GM21529 (cell line): ENCODE results near the gene DNAH14.
"Not testable (repeated sequence)": the region's sequence is repeated elsewhere in the genome, so short reads cannot be mapped to it uniquely, and the experiment has no call there.

Source experiments
- ATAC-seq: cut with Tn5 transposase; IDR thresholded peaks from one replicate; pipeline ENCODE4 v1.9.1; 2021; ENCODE audit not compliant: unreplicated experiment

The DNAH14 gene

DNA sequence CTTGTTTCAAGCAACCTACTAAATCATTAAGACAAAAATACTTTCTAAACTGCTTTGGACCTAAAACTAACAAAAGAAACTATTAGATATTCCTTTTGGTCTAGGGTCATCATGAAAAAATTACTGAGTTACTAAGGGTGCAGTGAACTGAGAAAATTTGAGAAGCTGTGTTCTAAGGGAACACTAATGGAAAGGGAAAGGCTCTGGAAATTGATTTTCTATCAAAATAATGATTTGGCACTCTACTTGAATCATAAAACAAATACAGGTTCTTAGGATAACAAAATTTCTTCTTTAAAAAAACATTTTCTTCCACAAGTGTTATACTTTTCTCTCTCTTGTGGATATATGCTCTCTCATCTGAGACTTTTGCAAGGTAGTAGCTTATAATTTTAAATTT lies 213.5 kb downstream of the DNAH14 start:
- ATAC-seq: no peak

DNA sequence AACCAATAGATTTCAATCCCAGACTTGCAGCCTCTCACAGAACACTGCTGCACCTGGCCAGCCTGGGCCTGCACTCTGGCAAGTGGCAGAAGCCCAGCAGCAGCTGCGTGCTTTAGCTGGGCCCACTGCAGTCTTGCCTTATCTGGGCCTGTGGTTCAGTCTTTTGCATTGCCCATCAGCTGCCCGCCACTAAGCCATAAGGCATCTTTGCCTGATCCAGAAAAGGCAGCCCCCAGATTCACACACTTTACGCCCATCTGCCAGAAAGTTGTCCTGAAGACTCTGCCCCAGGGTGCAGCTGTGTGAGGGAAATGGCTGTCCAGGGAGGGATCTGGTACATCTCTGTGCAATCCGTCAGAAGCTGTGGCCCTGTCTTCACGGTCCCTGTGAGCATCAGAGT lies 217.0 kb downstream of the DNAH14 start:
- no peak for ATAC-seq

DNA sequence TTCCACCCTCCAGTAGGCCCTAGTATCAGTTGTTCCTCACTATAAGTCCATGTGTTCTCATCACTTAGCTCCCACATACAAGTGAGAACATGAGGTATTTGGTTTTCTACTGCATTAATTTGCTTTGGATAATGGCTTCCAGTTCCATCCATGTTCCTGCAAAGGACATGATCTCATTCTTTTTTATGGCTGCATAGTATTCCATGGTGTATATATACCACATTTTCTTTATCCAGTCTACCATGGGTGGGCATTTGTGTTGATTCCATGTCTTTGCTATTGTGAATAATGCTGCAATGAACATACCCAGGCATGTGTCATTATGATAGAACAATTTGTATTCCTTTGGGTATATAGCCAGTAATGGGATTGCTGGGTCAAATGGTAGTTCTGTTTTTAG lies 218.3 kb downstream of the DNAH14 start:
- ATAC-seq: not testable (repeated sequence)

DNA sequence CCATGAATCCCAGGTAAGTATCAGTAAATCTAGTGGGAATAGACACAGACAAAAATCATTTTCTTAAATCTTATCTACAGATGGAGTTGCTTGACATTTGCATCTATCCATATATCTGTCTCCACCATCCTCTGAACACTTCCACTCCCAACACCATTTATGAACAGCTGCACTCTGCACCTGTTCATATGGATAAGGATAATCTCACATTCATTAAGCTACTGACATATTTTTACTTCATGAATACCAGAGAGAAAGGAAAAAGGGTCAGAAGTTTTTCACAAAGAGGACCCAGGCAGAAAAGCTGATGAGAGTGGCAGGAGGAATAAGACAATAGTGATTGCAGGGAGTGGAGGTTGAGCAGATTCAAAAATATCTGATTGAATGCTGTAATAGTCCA lies 222.6 kb downstream of the DNAH14 start:
- ATAC-seq: no peak

DNA sequence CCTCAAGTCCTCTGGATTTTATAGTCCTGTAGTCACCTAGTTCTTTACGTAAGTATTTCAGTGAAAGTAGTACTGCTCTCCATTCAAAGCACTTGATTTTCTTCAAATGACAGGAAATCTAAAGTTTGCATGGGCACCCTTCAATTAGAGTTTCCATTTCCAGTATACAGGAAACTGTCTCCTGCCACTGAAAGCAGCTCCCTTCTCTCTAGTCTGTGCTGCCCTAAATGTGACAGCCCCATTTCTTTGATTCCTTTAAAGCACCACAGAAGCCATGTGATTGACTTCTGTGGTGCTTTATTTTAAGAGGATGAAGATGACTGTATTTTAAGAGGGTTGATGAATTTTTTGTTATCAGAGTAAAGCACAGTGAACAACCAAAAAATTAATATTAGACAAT lies 226.1 kb downstream of the DNAH14 start:
- ATAC-seq: no peak

DNA sequence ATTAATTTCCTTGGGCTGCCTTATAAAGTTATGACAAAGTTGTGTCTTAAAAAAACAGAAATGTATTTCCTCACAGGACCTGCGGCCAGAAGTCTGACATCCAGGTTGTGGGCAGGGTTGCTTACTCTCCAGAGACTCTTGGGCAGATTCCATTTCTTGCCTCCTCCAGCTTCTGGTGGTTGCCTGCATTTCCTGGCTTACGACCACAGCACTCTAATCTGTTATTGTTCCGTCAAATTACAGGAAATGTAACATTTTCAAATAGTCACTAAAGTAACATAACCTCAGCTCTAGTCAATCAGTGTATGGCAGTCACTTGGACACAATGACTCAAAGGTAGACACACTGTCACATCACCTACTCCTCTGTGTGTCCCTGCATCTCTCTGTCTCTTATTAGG lies 226.8 kb downstream of the DNAH14 start:
- no peak for ATAC-seq

DNA sequence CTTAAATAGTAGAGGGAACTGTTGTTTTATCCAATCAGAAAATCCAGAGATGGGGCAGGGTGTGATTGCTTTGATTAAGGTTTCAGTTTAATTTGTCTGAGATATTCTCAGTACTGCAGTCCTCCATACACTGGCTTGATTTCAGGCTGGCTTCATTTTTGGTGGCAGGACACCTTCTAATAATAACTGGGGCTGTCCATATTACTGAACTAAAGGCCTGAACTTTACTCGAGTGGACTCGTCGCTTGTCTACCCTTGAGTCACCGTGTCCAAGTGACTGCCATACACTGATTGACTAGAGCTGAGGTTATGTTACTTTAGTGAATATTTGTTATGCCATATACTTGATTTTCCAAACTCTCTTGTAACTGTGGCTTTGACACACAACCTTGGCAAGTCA lies 228.8 kb downstream of the DNAH14 start:
- ATAC-seq: no peak

DNA sequence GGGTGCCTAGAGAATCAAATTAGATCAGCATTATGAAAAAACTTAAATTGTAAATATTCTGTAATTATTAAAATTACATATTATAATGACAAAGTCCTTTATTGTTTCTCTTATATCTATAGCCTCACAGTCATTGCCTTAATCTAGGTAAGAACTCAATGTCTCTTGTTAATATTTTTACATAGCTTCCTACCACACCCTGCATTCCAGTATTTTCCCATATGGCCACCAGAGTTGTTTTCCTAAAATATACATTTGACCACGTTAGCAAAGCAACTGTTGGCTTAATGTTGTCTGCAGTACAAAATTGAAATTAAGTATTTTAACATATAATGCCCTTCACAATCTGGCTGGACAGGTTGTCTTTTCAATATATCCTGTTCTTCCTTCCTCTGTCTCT lies 230.3 kb downstream of the DNAH14 start:
- ATAC-seq: no peak

DNA sequence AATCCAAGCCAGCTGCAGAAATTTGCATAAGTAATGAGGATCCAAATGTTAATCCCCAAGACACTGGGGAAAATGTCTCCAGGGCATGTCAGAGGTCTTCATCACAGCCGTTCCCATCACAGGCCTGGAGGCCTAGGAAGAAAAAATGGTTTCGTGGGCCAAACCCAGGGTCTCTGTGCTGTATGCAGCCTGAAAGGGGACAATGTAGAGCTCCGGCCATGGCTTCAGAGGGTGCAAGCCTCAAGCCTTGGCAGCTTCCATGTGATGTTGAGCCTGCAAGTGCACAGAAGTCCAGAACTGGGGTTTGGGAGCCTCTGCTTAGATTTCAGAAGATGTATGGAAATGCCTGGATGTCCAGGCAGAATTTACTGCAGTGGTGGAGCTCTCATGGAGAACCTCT lies 247.9 kb downstream of the DNAH14 start:
- ATAC-seq: not testable (repeated sequence)

DNA sequence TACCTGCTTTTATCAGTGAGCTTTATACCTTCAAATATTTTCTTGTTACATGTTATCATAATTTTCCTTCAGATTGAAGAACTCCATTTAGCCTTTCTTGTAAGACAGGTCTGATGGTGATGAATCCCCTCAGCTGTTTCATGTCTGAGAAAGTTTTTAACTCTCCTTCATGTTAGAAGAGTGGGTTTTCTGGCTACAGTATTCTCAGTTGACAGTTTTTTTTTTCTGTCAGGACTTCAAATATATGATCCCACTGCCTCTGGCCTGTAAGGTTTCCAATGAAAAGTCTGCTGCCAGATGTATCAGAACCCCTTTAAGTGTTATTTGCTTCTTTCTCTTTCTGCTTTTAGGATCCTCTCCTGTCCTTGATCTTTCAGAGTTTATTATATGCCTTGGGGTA lies 250.2 kb downstream of the DNAH14 start:
- no peak for ATAC-seq

DNA sequence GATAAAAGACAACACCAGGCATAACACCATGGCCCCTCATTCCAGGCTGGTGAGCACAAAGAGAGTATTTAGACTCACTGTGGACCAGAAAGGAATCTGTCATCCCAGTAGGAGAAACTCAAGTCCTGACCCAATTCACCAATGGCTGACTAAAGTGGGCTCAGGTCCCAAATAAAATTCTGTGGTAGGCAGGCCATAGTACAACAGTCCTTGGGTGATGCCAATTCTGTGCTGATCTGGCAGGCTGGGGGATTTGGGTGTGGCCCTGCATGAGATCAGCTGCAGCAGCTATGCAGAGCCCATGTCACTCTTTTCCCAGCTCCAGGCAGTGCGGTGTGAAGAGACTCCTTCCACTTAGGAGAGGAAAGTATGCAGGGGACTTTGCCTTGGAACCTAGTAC lies 253.2 kb downstream of the DNAH14 start:
- ATAC-seq: no peak

DNA sequence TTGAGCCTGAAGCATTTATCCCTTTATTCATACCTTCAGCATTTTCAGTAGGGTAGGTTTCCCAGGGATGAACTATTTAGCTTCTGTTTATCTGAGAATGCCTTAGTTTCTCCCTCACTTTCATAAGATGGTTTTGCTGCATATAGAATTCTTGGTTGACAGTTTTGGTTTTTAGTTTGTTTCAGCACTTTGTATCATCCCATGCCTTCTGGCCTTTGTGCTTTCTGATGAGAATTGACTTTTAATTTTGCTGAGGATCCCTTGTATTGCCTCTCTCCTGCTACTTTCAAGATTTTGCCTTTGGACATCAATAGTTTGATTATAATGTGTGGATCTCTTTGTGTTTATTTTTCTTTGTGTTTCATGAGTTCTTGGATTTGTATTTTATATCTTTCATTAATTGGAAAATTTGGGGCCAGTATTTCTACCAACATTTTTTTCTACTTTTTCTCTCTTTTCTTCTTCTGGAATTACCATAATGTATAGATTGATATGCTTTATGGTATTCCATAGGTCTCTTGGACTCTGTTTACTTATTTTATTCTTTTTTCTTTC lies 261.8 kb downstream of the DNAH14 start:
- no peak for ATAC-seq

DNA sequence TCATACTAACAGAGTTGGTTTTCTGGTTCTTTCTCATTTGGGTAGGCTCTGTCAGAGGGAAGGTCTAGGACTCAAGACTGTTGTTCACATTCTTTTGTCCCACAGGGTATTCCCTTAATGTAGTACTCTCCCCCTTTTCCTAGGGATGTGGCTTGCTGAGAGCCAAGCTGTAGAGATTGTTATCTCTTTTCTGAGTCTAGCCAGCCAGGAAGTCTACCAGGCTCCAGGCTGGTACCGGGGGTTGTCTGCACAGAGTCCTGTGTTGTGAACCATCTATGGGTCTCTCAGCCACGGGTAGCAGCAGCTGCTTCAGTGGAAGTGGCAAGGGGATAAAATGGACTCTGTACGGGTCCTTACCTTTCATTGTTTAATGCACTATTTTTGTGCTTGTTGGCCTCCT lies 272.0 kb downstream of the DNAH14 start:
- ATAC-seq: no peak

DNA sequence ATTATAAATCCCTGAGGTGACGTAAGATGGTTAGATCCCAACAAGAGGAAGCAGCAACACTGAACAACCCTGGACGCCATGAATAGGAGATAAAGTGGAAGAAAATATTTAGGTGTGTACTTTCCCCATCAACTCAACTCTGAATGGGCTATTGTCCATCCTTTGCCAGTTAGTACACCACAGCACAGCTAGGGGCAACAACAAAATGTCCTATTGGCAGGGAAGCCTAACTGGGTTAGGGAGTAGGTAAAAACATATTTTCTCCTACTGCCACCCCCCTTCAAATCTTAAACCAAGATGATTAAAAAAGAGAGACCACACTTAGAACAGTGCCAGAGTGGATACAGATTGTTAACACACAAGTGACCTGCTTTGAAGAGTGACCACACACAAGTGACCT lies 278.3 kb downstream of the DNAH14 start:
- ATAC-seq: no peak

DNA sequence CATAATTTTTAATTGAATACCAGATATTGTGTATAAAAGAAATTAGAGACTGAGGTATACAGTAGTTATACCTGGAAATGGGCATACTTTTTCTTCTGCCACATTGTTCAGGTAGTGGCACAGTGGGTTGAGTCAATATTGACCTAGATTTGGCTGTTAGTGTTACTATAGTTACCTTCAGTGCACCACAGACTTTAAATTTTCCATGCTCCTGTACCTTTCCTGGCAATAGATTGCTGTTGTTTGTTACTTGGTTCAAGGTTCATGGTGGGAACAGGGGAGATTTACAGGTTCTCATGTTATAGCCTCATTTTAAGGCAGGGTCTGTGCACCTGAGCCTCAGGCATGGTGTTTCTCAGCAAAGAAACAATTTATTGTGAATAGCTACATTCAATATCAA lies 279.7 kb downstream of the DNAH14 start:
- no peak for ATAC-seq

DNA sequence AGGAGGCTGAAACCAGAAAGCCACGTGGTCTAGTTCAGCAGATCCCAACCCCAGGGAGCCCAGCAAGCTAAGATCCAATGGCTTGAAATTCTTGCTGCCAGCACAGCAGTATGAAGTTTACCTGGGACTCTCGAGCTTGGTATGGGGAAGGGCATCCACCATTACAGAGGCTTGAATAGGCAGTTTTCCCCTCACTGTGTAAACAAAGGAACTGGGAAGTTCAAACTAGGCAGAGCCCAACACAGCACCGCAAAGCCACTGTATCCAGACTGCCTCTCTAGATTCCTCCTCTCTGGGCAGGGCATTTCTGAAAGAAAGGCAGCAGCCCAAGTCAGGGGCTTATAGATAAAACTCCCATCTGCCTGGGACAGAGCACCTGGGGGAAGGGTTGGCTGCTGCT lies 280.7 kb downstream of the DNAH14 start:
- not testable (repeated sequence) for ATAC-seq

DNA sequence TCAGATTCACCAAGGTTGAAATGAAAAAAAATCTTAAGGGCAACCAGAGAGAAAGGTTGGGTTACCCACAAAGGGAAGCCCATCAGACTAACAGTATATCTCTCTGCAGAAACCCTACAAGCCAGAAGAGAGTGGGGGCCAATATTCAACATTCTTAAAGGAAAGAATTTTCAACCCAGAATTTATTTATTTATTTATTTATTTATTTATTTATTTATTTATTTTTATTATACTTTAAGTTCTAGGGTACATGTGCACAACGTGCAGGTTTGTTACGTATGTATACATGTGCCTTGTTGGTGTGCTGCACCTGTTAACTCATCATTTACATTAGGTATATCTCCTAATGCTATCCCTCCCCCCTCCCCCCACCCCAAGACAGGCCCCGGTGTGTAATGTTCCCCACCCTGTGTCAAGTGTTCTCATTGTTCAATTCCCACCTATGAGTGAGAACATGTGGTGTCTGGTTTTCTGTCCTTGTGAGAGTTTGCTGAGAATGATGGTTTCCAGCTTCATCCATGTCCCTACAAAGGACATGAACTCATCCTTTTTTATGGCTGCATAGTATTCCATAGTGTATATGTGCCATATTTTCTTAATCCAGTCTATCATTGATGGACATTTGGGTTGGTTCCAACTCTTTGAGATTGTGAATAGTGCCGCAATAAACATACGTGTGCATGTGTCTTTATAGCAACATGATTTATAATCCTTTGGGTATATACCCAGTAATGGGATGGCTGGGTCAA lies 282.4 kb downstream of the DNAH14 start:
- not testable (repeated sequence) for ATAC-seq

DNA sequence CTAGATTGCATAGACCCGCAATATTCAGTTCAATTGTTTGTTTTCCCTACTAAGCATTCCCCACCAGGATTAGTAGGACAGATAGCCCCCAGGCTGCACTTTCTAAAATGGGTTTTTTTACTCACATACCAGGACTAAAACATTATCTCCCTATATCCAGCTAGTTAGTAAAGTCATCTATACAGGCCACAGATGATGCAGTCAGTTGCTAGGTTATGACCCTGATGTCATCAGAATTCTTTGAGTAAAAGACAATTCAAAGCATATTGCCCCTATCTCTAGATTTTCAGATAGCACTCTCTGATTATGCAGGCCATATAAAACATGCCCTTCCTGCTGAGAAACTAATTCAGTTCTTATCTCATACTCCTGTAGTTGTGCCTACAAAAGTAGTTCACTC lies 294.8 kb downstream of the DNAH14 start:
- ATAC-seq: no peak

DNA sequence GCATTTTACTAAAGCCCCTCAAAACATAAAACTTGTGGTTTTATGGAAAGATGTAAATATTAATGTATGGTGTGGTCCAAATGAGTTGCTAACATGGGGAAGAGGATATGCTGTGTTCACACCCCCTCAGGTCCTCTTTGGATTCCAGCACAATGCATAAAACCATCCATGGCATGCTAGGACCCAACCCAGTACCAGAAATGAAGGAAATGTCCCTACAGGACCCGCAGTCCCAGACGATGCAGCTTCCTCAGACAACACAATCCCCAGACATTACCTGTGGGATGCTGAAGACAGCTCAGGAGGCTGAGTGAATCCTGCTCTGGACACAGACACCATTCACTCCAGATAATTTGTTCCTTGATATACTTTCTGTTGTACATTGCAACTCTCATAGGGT lies 296.2 kb downstream of the DNAH14 start:
- ATAC-seq: no peak

DNA sequence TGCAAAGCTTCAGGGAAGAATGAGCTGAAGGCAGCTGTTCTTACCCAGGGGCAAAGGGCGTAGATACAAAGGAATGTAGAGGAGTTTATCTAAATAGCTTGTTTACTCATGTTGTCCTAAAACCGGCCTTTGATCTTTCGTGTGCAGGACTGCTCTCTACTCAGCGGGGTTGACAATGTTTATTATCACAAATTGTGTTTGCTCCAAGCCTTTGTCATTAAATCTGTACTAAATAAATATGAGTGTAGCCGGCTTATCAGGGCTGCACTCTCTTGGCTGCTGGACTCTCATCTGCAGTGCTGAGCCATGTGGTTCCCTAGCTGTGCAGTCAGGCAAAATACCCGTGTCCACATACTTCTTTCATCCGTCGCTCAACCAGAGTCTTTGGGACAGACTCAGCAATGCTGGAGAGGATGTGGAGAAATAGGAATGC lies 299.4 kb downstream of the DNAH14 start:
- no peak for ATAC-seq

DNA sequence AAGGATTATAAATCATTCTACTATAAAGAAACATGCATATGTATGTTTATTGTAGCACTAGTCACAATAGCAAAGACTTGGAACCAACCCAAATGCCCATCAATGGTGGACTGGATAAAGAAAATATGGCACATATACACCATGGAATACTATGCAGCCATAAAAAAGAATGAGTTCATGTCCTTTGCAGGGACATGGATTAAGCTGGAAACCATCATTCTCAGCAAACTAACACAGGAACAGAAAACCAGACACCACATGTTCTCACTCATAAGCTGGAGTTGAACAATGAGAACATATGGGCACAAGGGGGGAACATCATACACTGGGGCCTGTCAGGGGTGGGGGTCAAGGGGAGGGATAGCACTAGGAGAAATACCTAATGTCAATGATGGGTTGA lies 300.0 kb downstream of the DNAH14 start:
- ATAC-seq: not testable (repeated sequence)

DNA sequence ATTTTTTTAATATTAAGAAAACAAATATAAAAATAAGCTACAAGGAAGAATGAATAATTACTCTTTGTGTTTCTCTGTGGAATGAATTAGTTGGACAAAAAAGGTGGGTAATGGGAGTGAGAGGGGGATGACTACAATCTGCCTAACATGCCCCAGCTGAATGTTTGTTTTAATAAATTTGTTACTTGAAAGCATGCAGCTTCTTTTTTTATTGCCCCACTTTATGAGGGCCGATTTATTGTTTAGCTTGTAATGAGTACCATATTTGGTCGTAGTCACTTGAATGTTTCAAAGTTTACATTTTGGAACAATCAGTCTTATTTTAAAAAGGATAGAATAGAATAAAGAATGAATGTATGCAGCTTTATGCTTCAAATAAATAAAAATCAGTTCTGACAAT lies 301.0 kb downstream of the DNAH14 start:
- ATAC-seq: no peak

DNA sequence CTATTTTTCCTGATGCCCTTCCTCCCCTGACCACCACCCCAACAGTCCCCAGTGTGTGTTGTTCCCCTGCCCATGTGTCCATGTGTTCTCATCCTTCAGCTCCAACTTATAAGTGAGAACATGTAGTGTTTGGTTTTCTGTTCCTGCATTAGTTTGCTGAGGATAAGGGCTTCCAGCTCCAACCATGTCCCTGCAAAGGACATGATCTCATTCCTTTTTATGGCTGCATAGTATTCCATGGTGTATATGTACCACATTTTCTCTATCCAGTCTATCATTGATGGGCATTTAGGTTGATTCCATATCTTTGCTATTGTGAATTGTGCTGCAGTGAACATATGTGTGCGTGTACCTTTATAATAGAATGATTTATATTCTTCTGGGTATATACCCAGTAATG lies 303.5 kb downstream of the DNAH14 start:
- ATAC-seq: not testable (repeated sequence)
